GM12878 (cell line): ENCODE measurements around the gene FAM117B. TPM values are rescaled to one million over a fixed set of nuclear protein-coding genes. Genes with fewer than 3 reads are reported as not detected.

Source experiments
- ATAC-seq: fragments of 200-7000 bp; cut with Tn5 transposase; 3 replicates; pipeline ENCODE4 v1.9.1; 2020; ENCODE audit warnings: mild to moderate bottlenecking, moderate library complexity
- BruUV-seq: library from RNA; stranded (reverse); fragments of 400-500 nt; replicated peaks from 2 replicates; lab custom pipeline; 2021; lab: Mats Ljungman, UMichigan
- CTCF ChIA-PET: fragments of 300-600 bp; sonication (Branson Sonifier 250); formaldehyde crosslinking; extraction: SDS; loops from one replicate; lab custom pipeline; 2021; ENCODE audit warnings: inconsistent platforms; lab: Yijun Ruan, JAX
- POLR2A ChIA-PET: fragments of 350-600 bp; formaldehyde crosslinking; extraction: SDS; loops from one replicate; lab custom pipeline; 2021; ENCODE audit warnings: inconsistent platforms; lab: Charles Lee
- RAD21 ChIA-PET: fragments of 300-600 bp; sonication (Branson Sonifier 250); formaldehyde crosslinking; loops from one replicate; lab custom pipeline; 2023; ENCODE audit warnings: antibody characterized with exemption; ENCODE audit not compliant: unreplicated experiment; lab: Charles Lee
- SMC1A ChIA-PET: fragments of 300-600 bp; sonication (Branson Sonifier 250); formaldehyde crosslinking; loops from one replicate; lab custom pipeline; 2023; ENCODE audit not compliant: unreplicated experiment, uncharacterized antibody; lab: Charles Lee
- DNase-seq: peaks from one replicate; pipeline ENCODE4 v3.0.0-alpha.2; 2011; ENCODE audit warnings: low read depth, low spot score
- FAIRE-seq: peaks from 3 replicates; lab custom pipeline; 2011; peaks lifted over from hg19 to GRCh38; lab: Jason Lieb, UNC
- H2AFZ ChIP-seq: 2 replicates; pipeline ENCODE4 v1.6.0; 2011; ENCODE audit warnings: low read depth, low read length, control low read depth; ENCODE audit not compliant: control insufficient read depth
- H3K27ac ChIP-seq: 2 replicates; pipeline ENCODE4 v1.5.1; 2011; ENCODE audit warnings: control low read depth; ENCODE audit not compliant: control insufficient read depth, insufficient read depth
- H3K27me3 ChIP-seq, 2 experiments: replicated peaks in 1 of 2; 2 replicates each; pipeline versions ENCODE4 v1.6.0 to v1.6.1; 2011; ENCODE audit warnings: low read length in 1 of 2; ENCODE audit not compliant: control insufficient read depth in 2 of 2, insufficient read depth in 2 of 2
- H3K36me3 ChIP-seq, 2 experiments: 2 replicates each; pipeline ENCODE4 v1.5.1; 2011; ENCODE audit warnings: low read length in 1 of 2; ENCODE audit not compliant: control insufficient read depth in 2 of 2, insufficient read depth in 2 of 2
- H3K4me1 ChIP-seq: 2 replicates; pipeline ENCODE4 v1.6.1; 2011; ENCODE audit warnings: mild to moderate bottlenecking, low read length, moderate library complexity, mixed read lengths; ENCODE audit not compliant: control insufficient read depth, insufficient read depth
- H3K4me2 ChIP-seq: 2 replicates; pipeline ENCODE4 v1.6.0; 2011; ENCODE audit warnings: control low read depth; ENCODE audit not compliant: control insufficient read depth, insufficient read depth
- H3K4me3 ChIP-seq: fragments of 200-600 bp; sonication (generic); 2 replicates; pipeline ENCODE4 v1.5.1; 2016
- H3K79me2 ChIP-seq: 2 replicates; pipeline ENCODE4 v1.6.0; 2011; ENCODE audit warnings: low read length; ENCODE audit not compliant: control insufficient read depth, insufficient read depth
- H3K9ac ChIP-seq: 2 replicates; pipeline ENCODE4 v1.8.0; 2011; ENCODE audit warnings: low read length, control low read depth, mixed read lengths; ENCODE audit not compliant: control insufficient read depth, insufficient read depth
- H3K9me3 ChIP-seq: replicated peaks from 3 replicates; pipeline ENCODE4 v1.5.1; 2011; ENCODE audit warnings: mild to moderate bottlenecking, low read length; ENCODE audit not compliant: control insufficient read depth, insufficient read depth
- H4K20me1 ChIP-seq: 2 replicates; pipeline ENCODE4 v1.6.0; 2011; ENCODE audit not compliant: control insufficient read depth, insufficient read depth
- ASH2L ChIP-seq: fragments of 300-600, 200-600 bp; sonication (generic); IDR thresholded peaks from 2 replicates; pipeline ENCODE4 v1.6.1; 2017; ENCODE audit warnings: low read depth, mild to moderate bottlenecking, borderline replicate concordance
- CHD2 ChIP-seq: IDR thresholded peaks from 2 replicates; pipeline ENCODE4 v1.6.1; 2011; ENCODE audit warnings: low read depth, low read length, improper control_type of control experiment, borderline replicate concordance
- IKZF1 ChIP-seq: fragments of 450-650 bp; conservative IDR thresholded peaks from 2 replicates; pipeline ENCODE4 v1.6.1; 2017; ENCODE audit warnings: antibody characterized with exemption, mild to moderate bottlenecking
- LARP7 ChIP-seq: fragments of 450-650 bp; IDR thresholded peaks from 2 replicates; pipeline ENCODE4 v1.6.1; 2017; ENCODE audit warnings: mild to moderate bottlenecking
- MEF2A ChIP-seq: IDR thresholded peaks from 2 replicates; pipeline ENCODE4 v1.6.1; 2011; ENCODE audit warnings: low read depth, mild to moderate bottlenecking, low read length, moderate library complexity; ENCODE audit not compliant: insufficient read depth
- MTA2 ChIP-seq: fragments of 450-650 bp; IDR thresholded peaks from 2 replicates; pipeline ENCODE4 v1.6.1; 2016; ENCODE audit warnings: low read depth, mild to moderate bottlenecking, moderate library complexity
- PML ChIP-seq: IDR thresholded peaks from 2 replicates; pipeline ENCODE4 v1.6.1; 2012; ENCODE audit warnings: low read length, inconsistent platforms
- SIX5 ChIP-seq: IDR thresholded peaks from 2 replicates; pipeline ENCODE4 v1.6.1; 2011; ENCODE audit warnings: mild to moderate bottlenecking, low read depth, low read length, moderate library complexity; ENCODE audit not compliant: severe bottlenecking
- STAT3 ChIP-seq: IDR thresholded peaks from 2 replicates; pipeline ENCODE4 v1.6.1; 2011; ENCODE audit warnings: low read depth, low read length, improper control_type of control experiment
- TCF12 ChIP-seq: IDR thresholded peaks from 2 replicates; pipeline ENCODE4 v1.6.1; 2011; ENCODE audit warnings: low read depth, mild to moderate bottlenecking, low read length
- WGBS: methylation state at CpG from one replicate; pipeline ENCODE4 v1.1.6; 2016; ENCODE audit warnings: low lambda C conversion rate; ENCODE audit not compliant: insufficient replicate concordance, insufficient coverage; ENCODE audit errors: missing lambda C conversion rate; 5-methylcytosine and 5-hydroxymethylcytosine counted together
- in situ Hi-C: fragments of 300-500 bp; cut with MboI; formaldehyde crosslinking; loops from 9 replicates; pipeline ENCODE4 v1.14.3; 2018; ENCODE audit warnings: mixed read lengths
- intact Hi-C: fragments of 100-400 bp; cut with micrococcal nuclease; formaldehyde crosslinking; loops from one replicate; pipeline ENCODE4 v1.14.2; 2022; ENCODE audit not compliant: unreplicated experiment
- polyA plus RNA-seq, 11 experiments: library from polyadenylated mRNA; depleted of rRNA in 4 of 11; unstranded in 6 of 11; stranded (reverse) in 5 of 11; fragments of >200 nt; fragmentation: Nextera tagmentation in 4 of 11; fragmentation: Illumina TruSeq in 1 of 11; extraction: Ambion mirVana in 4 of 11; extraction: Trizol in 1 of 11; gene quantifications; 1 replicate in 1 of 11; 2 replicates in 10 of 11; pipeline versions ENCODE4 v1.2.1 to v1.2.3, GENCODE V29; 2011 to 2016; ENCODE audit warnings: inconsistent platforms in 2 of 11, missing spikeins in 2 of 11, low read depth in 1 of 11
- total RNA-seq, 4 experiments: library from RNA; depleted of rRNA in 3 of 4; stranded (reverse); fragments of >200 nt in 3 of 4; fragmentation: Illumina TruSeq in 1 of 4; extraction: Trizol in 1 of 4; gene quantifications; 2 replicates each; pipeline versions ENCODE4 v1.2.1 to v1.2.3, GENCODE V29; 2013 to 2021
- TF ChIP-seq, protein P1 (sequence below): IDR thresholded peaks from 2 replicates; pipeline ENCODE4 v1.6.1; 2012; ENCODE audit warnings: mild to moderate bottlenecking, low read depth, low read length
- TF ChIP-seq, protein P2 (sequence below): IDR thresholded peaks from 2 replicates; pipeline ENCODE4 v1.6.1; 2011; ENCODE audit warnings: borderline replicate concordance, low read depth, mild to moderate bottlenecking, moderate library complexity, low read length; ENCODE audit not compliant: insufficient read depth, poor library complexity, severe bottlenecking
- TF ChIP-seq, protein P3 (sequence below): fragments of 450-650 bp; IDR thresholded peaks from 2 replicates; pipeline ENCODE4 v1.6.1; 2017; ENCODE audit warnings: mild to moderate bottlenecking, moderate library complexity

The FAM117B gene
- total and polyA plus RNA-seq, 10 of the 15 experiments (the other 5 are each of a cell fraction or from before 2014, with no cell fraction given): 1.6 to 7.6 (median 4.2) TPM

DNA sequence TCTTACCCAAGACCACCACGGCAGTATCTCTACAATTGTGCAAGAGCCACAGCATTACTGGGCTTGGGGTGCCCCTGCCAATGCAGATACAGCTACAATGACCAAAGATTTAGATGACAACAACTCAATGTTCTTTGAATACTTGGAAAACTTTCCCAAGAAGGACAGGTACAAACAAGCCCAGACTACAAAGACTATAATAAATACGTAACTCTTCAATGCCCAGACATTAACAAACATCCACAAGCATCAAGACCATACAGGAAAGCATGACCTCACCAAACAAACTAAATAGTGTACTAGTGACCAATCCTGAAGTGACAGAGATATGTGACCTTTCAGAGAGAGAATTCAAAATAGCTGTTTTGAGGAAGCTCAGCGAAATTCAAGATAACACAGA lies 174.0 kb downstream of the FAM117B start (continued):
- TF ChIP-seq MTA2: no peak
- no peak for TF ChIP-seq MEF2A
- TF ChIP-seq TCF12: no peak
- TF ChIP-seq CHD2: no peak
- TF ChIP-seq, protein P1, sequence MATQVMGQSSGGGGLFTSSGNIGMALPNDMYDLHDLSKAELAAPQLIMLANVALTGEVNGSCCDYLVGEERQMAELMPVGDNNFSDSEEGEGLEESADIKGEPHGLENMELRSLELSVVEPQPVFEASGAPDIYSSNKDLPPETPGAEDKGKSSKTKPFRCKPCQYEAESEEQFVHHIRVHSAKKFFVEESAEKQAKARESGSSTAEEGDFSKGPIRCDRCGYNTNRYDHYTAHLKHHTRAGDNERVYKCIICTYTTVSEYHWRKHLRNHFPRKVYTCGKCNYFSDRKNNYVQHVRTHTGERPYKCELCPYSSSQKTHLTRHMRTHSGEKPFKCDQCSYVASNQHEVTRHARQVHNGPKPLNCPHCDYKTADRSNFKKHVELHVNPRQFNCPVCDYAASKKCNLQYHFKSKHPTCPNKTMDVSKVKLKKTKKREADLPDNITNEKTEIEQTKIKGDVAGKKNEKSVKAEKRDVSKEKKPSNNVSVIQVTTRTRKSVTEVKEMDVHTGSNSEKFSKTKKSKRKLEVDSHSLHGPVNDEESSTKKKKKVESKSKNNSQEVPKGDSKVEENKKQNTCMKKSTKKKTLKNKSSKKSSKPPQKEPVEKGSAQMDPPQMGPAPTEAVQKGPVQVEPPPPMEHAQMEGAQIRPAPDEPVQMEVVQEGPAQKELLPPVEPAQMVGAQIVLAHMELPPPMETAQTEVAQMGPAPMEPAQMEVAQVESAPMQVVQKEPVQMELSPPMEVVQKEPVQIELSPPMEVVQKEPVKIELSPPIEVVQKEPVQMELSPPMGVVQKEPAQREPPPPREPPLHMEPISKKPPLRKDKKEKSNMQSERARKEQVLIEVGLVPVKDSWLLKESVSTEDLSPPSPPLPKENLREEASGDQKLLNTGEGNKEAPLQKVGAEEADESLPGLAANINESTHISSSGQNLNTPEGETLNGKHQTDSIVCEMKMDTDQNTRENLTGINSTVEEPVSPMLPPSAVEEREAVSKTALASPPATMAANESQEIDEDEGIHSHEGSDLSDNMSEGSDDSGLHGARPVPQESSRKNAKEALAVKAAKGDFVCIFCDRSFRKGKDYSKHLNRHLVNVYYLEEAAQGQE: no peak
- no peak for TF ChIP-seq ASH2L
- TF ChIP-seq, protein P2, sequence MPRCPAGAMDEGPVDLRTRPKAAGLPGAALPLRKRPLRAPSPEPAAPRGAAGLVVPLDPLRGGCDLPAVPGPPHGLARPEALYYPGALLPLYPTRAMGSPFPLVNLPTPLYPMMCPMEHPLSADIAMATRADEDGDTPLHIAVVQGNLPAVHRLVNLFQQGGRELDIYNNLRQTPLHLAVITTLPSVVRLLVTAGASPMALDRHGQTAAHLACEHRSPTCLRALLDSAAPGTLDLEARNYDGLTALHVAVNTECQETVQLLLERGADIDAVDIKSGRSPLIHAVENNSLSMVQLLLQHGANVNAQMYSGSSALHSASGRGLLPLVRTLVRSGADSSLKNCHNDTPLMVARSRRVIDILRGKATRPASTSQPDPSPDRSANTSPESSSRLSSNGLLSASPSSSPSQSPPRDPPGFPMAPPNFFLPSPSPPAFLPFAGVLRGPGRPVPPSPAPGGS: no peak
- TF ChIP-seq STAT3: no peak
- TF ChIP-seq PML: no peak

DNA sequence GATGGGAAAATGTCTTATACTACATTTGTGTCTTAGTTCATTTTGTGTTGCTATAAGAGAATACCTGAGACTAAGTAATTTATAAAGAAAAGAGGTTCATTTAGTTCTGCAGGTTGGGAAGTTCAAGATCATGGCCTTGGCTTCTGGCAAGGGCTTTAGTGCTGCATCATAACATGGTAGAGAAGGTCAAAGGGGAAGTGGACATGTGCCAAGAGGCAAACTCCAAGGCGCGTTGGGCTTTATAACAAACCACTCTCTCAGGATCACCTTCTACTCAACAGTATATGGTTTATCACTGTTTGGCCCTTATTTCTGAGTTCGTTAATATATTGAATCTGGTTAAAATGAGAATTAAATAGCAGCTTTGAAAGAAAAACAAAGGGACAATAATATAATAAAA lies 178.6 kb downstream of the FAM117B start:
- H2AFZ ChIP-seq: no peak overlapping the region
- no peaks in the 10 kb centered on the region for H3K9me3 ChIP-seq
- ChIA-PET POLR2A (no interaction called here), RAD21 (no interaction called here), CTCF (interaction anchor here (1.6 kb wide), 1 partner anchor 8 kb away, joined by 3 read pairs; no protein-coding TSS in a partner anchor), SMC1A (no interaction called here)
- WGBS: 97% methylated on average over 3 of the region's 3 CpGs
- no peaks in the 10 kb centered on the region for H3K36me3 ChIP-seq
- H4K20me1 ChIP-seq: no peaks in the 10 kb centered on the region
- H3K4me1 ChIP-seq: no peaks in the 10 kb centered on the region
- BruUV-seq: no TSS peak
- H3K4me3 ChIP-seq: no peak overlapping the region
- intact Hi-C loops (no loop called here), in situ Hi-C loops (no loop called here)
- no peaks in the 10 kb centered on the region for H3K79me2 ChIP-seq
- ATAC-seq (no peak), FAIRE-seq (no peak), DNase-seq (no peak)
- no peaks in the 10 kb centered on the region for H3K27me3 ChIP-seq
- no peak overlapping the region for H3K27ac ChIP-seq
- no peak overlapping the region for H3K4me2 ChIP-seq
- H3K9ac ChIP-seq: no peak overlapping the region
- TF ChIP-seq LARP7 (no peak), IKZF1 (no peak), SIX5 (no peak), CHD2 (no peak), STAT3 (no peak)
- TF ChIP-seq, protein P3, sequence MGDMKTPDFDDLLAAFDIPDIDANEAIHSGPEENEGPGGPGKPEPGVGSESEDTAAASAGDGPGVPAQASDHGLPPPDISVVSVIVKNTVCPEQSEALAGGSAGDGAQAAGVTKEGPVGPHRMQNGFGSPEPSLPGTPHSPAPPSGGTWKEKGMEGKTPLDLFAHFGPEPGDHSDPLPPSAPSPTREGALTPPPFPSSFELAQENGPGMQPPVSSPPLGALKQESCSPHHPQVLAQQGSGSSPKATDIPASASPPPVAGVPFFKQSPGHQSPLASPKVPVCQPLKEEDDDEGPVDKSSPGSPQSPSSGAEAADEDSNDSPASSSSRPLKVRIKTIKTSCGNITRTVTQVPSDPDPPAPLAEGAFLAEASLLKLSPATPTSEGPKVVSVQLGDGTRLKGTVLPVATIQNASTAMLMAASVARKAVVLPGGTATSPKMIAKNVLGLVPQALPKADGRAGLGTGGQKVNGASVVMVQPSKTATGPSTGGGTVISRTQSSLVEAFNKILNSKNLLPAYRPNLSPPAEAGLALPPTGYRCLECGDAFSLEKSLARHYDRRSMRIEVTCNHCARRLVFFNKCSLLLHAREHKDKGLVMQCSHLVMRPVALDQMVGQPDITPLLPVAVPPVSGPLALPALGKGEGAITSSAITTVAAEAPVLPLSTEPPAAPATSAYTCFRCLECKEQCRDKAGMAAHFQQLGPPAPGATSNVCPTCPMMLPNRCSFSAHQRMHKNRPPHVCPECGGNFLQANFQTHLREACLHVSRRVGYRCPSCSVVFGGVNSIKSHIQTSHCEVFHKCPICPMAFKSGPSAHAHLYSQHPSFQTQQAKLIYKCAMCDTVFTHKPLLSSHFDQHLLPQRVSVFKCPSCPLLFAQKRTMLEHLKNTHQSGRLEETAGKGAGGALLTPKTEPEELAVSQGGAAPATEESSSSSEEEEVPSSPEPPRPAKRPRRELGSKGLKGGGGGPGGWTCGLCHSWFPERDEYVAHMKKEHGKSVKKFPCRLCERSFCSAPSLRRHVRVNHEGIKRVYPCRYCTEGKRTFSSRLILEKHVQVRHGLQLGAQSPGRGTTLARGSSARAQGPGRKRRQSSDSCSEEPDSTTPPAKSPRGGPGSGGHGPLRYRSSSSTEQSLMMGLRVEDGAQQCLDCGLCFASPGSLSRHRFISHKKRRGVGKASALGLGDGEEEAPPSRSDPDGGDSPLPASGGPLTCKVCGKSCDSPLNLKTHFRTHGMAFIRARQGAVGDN: no peak
